Effector memory CD8-positive, alpha-beta T cell (primary cell): ENCODE data around the gene VPS41.

Source experiments
- ATAC-seq: fragments of 150-1000 bp; cut with Tn5 transposase; replicated peaks from 2 replicates; pipeline ENCODE4 v1.10.0; 2021; ENCODE audit warnings: mild to moderate bottlenecking, moderate library complexity
- DNase-seq, 3 experiments: peaks; one replicate each; pipeline ENCODE4 v3.0.0; 2021
- H3K27ac Mint-ChIP-seq, 2 donors: one replicate each; pipeline ENCODE4 v1.8.0; 2022; ENCODE audit warnings: mild to moderate bottlenecking in 2 of 2, mixed read lengths in 2 of 2, moderate library complexity in 2 of 2
- H3K27me3 Mint-ChIP-seq, 2 donors: one replicate each; pipeline ENCODE4 v1.8.0; 2022; ENCODE audit warnings: mixed read lengths in 2 of 2
- H3K36me3 Mint-ChIP-seq: one replicate; pipeline ENCODE4 v1.8.0; 2022; ENCODE audit warnings: mild to moderate bottlenecking, moderate library complexity, mixed read lengths; ENCODE audit not compliant: insufficient read depth
- H3K4me1 Mint-ChIP-seq, 2 donors: one replicate each; pipeline ENCODE4 v1.8.0; 2022; ENCODE audit warnings: low read depth in 2 of 2, mixed read lengths in 2 of 2
- H3K4me3 Mint-ChIP-seq, 2 donors: one replicate each; pipeline ENCODE4 v1.8.0; 2022; ENCODE audit warnings: mild to moderate bottlenecking in 2 of 2, mixed read lengths in 2 of 2, moderate library complexity in 2 of 2
- H3K9me3 Mint-ChIP-seq, 2 donors: one replicate each; pipeline ENCODE4 v1.8.0; 2022; ENCODE audit warnings: mixed read lengths in 2 of 2

Gene VPS41

DNA sequence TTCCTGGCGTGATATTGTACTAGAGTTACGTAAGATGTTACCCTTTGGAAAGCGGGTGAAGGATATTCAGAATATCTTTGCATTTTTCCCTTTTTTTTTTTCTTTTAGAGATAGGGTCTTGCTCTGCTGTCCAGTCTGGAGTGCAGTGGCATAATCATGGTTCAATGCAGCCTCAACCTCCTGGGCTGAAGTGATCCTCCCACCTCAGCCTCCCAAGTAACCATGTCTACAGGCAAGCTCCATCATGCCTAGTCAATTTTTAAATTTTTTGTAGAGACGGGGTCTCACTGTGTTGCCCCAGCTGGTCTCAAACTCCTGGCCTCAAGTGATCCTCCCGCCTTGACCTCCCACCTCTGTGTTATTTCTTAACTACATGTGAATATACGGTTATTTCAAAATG is 18.4 kb downstream of the VPS41 start:
- Mint-ChIP-seq H3K36me3 (peaks cover 7% of the 10 kb centered on the region), H3K9me3 (no peaks in the 10 kb centered on the region), H3K27ac (no peak overlapping the region), H3K27me3 (no peaks in the 10 kb centered on the region), H3K4me3 (no peak overlapping the region), H3K4me1 (peaks cover 17 to 28% of the 10 kb centered on the region in 2 donors)
- DNase-seq (no peak), ATAC-seq (no peak)

- ATAC-seq (no peak), DNase-seq (no peak)
- Mint-ChIP-seq H3K27ac (no peak overlapping the region), H3K9me3 (no peaks in the 10 kb centered on the region), H3K36me3 (peaks cover 6% of the 10 kb centered on the region), H3K4me3 (no peak overlapping the region), H3K4me1 (peaks cover 17 to 32% of the 10 kb centered on the region in 2 donors), H3K27me3 (no peaks in the 10 kb centered on the region)
Measured at GRCh38 chr7:38889872-38890432, 19.0 kb downstream of the VPS41 start.

GRCh38 chr7:38889079-38889478 is 19.9 kb downstream of the VPS41 start:
- Mint-ChIP-seq H3K9me3 (no peaks in the 10 kb centered on the region), H3K4me3 (no peak overlapping the region), H3K36me3 (peaks cover 1% of the 10 kb centered on the region), H3K27ac (no peak overlapping the region), H3K4me1 (peaks cover 17 to 37% of the 10 kb centered on the region in 2 donors), H3K27me3 (no peaks in the 10 kb centered on the region)
- ATAC-seq (no peak), DNase-seq (no peak)

DNA sequence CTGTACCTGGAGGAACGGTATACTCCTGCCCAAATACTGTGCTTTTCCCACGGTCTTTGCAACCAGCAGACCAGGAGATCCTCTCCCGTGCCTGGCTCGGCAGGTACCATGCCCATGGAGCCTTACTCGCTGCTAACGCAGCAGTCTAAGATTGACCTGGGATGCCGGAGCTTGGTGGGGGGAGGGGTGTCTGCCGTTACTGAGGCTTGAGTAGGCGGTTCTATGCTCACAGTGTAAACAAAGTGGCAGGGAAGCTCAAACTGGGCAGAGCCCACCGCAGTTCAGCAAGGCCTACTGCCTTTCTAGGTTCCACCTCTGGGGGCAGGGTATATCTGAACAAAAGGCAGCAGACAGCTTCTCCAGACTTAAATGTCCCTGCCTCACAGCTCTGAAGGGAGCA is 22.7 kb downstream of the VPS41 start:
- peaks cover 20 to 44% of the 10 kb centered on the region in 2 donors for H3K4me1 Mint-ChIP-seq
- H3K27ac Mint-ChIP-seq = no peak overlapping the region
- H3K9me3 Mint-ChIP-seq = no peaks in the 10 kb centered on the region
- no peaks in the 10 kb centered on the region for H3K27me3 Mint-ChIP-seq
- ATAC-seq = no peak
- no peaks in the 10 kb centered on the region for H3K36me3 Mint-ChIP-seq
- H3K4me3 Mint-ChIP-seq = no peak overlapping the region
- no peak for DNase-seq

- Mint-ChIP-seq H3K9me3 (no peaks in the 10 kb centered on the region), H3K27ac (no peak overlapping the region), H3K4me1 (peaks cover 34 to 52% of the 10 kb centered on the region in 2 donors), H3K36me3 (no peaks in the 10 kb centered on the region), H3K27me3 (no peaks in the 10 kb centered on the region), H3K4me3 (no peak overlapping the region)
- DNase-seq = no peak
- no peak for ATAC-seq
Measured at GRCh38 chr7:38883706-38884105, 25.3 kb downstream of the VPS41 start.

- Mint-ChIP-seq H3K4me1 (peaks cover 31 to 53% of the 10 kb centered on the region in 2 donors), H3K9me3 (no peaks in the 10 kb centered on the region), H3K27ac (no peak overlapping the region), H3K27me3 (no peaks in the 10 kb centered on the region), H3K4me3 (no peak overlapping the region), H3K36me3 (no peaks in the 10 kb centered on the region)
- DNase-seq (no peak), ATAC-seq (no peak)
Measured at GRCh38 chr7:38881947-38882684, 26.9 kb downstream of the VPS41 start.

- Mint-ChIP-seq H3K27ac (peak overlapping the region; percentile 54 to 75), H3K9me3 (no peaks in the 10 kb centered on the region), H3K4me3 (no peak overlapping the region), H3K4me1 (peaks cover 36 to 57% of the 10 kb centered on the region in 2 donors), H3K36me3 (no peaks in the 10 kb centered on the region), H3K27me3 (no peaks in the 10 kb centered on the region)
- DNase-seq (no peak), ATAC-seq (no peak)
Measured at GRCh38 chr7:38881015-38881414, 28.0 kb downstream of the VPS41 start.

GRCh38 chr7:38880454-38880853 is 28.5 kb downstream of the VPS41 start:
- H3K27me3 Mint-ChIP-seq = no peaks in the 10 kb centered on the region
- ATAC-seq = no peak
- peak overlapping the region in 1 of 2 donors; percentile 75 for H3K27ac Mint-ChIP-seq
- no peak for DNase-seq
- H3K9me3 Mint-ChIP-seq = no peaks in the 10 kb centered on the region
- no peak overlapping the region for H3K4me3 Mint-ChIP-seq
- peaks cover 36 to 53% of the 10 kb centered on the region in 2 donors for H3K4me1 Mint-ChIP-seq
- H3K36me3 Mint-ChIP-seq = no peaks in the 10 kb centered on the region

- no peak for DNase-seq
Measured at GRCh38 chr7:38880035-38880434, 29.0 kb downstream of the VPS41 start.

GRCh38 chr7:38878694-38879457 is 30.1 kb downstream of the VPS41 start:
- DNase-seq (no peak), ATAC-seq (no peak)
- no peaks in the 10 kb centered on the region for H3K36me3 Mint-ChIP-seq
- H3K27me3 Mint-ChIP-seq = no peaks in the 10 kb centered on the region
- H3K4me3 Mint-ChIP-seq = no peak overlapping the region
- no peaks in the 10 kb centered on the region for H3K9me3 Mint-ChIP-seq
- no peak overlapping the region for H3K27ac Mint-ChIP-seq
- peaks cover 36 to 49% of the 10 kb centered on the region in 2 donors for H3K4me1 Mint-ChIP-seq

More at GRCh38 chr7:38880035-38880434, 29.0 kb downstream of the VPS41 start:
- peaks cover 36 to 55% of the 10 kb centered on the region in 2 donors for H3K4me1 Mint-ChIP-seq
- peak overlapping the region in 1 of 2 donors; percentile 75 for H3K27ac Mint-ChIP-seq
- peak; percentile 87 for ATAC-seq
- no peaks in the 10 kb centered on the region for H3K36me3 Mint-ChIP-seq
- no peak overlapping the region for H3K4me3 Mint-ChIP-seq
- H3K9me3 Mint-ChIP-seq = no peaks in the 10 kb centered on the region
- no peaks in the 10 kb centered on the region for H3K27me3 Mint-ChIP-seq

DNA sequence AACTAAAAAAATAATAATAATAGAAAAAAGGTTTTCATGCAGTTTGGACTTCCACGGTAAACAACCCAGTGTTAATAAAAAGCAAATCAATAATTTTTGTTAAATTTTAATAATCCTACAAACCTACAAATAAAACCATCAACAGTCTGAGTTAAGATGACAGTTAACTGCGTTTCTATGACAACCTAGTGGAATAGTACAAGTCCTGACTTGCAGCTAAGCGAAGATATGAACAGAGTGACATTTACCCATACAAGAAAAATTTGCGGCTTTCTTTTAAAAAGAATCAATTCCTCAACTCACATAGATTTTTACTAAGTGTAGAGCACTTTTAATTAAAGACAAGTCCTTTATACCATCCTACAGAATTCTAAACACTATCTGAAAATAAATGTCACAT is 35.6 kb downstream of the VPS41 start:
- Mint-ChIP-seq H3K4me3 (no peak overlapping the region), H3K36me3 (peaks cover 3% of the 10 kb centered on the region), H3K9me3 (no peaks in the 10 kb centered on the region), H3K27ac (no peak overlapping the region), H3K27me3 (no peaks in the 10 kb centered on the region), H3K4me1 (peaks cover 13 to 28% of the 10 kb centered on the region in 2 donors)
- ATAC-seq = no peak
- DNase-seq = no peak

GRCh38 chr7:38872202-38872601 is 36.8 kb downstream of the VPS41 start:
- no peak for DNase-seq
- Mint-ChIP-seq H3K9me3 (no peaks in the 10 kb centered on the region), H3K36me3 (peaks cover 3% of the 10 kb centered on the region), H3K27me3 (no peaks in the 10 kb centered on the region), H3K4me3 (no peak overlapping the region), H3K27ac (no peak overlapping the region), H3K4me1 (peaks cover 8 to 22% of the 10 kb centered on the region in 2 donors)
- ATAC-seq = no peak

- H3K4me3 Mint-ChIP-seq = no peak overlapping the region
- no peaks in the 10 kb centered on the region for H3K27me3 Mint-ChIP-seq
- H3K36me3 Mint-ChIP-seq = peaks cover 3% of the 10 kb centered on the region
- peaks cover 3 to 13% of the 10 kb centered on the region in 2 donors for H3K4me1 Mint-ChIP-seq
- H3K9me3 Mint-ChIP-seq = no peaks in the 10 kb centered on the region
- DNase-seq (no peak), ATAC-seq (no peak)
- no peak overlapping the region for H3K27ac Mint-ChIP-seq
Measured at GRCh38 chr7:38870147-38870546, 38.8 kb downstream of the VPS41 start.
